Activated CD4-positive, CD25-positive, alpha-beta regulatory T cell treated with anti-CD3 and anti-CD28 coated beads, Interleukin-2, amount 50 U/mL, for 72 hours (primary cell): ENCODE data around the gene IDE.
"Not testable (repeated sequence)": the region's sequence is repeated elsewhere in the genome, so short reads cannot be mapped to it uniquely, and the experiment has no call there.

Experiments
- DNase-seq: peaks from one replicate; pipeline ENCODE4 v3.0.0; 2021

The IDE gene

GRCh38 chr10:92413519-92413918, 160.4 kb downstream of the IDE start:
- DNase-seq: no peak

GRCh38 chr10:92413011-92413410, 160.9 kb downstream of the IDE start:
- DNase-seq: no peak

GRCh38 chr10:92411406-92411805, 162.5 kb downstream of the IDE start:
- DNase-seq: no peak

GRCh38 chr10:92410501-92410900, 163.4 kb downstream of the IDE start:
- DNase-seq: no peak

GRCh38 chr10:92408017-92408361, 165.9 kb downstream of the IDE start:
- no peak for DNase-seq

GRCh38 chr10:92407305-92408016, 166.4 kb downstream of the IDE start:
- no peak for DNase-seq

GRCh38 chr10:92405419-92405924, 168.4 kb downstream of the IDE start:
- DNase-seq: no peak

- DNase-seq: no peak
Measured at GRCh38 chr10:92404612-92405418, 169.1 kb downstream of the IDE start.

GRCh38 chr10:92402234-92402633, 171.7 kb downstream of the IDE start:
- DNase-seq: not testable (repeated sequence)
